HepG2 (cell line): ENCODE results near the gene ZNF506. TPM values are rescaled to one million over a fixed set of nuclear protein-coding genes. Genes with fewer than 3 reads are reported as not detected.
A peak's percentile ranks its signal among the peaks of the same experiment; 100 is the strongest.

Source experiments
- ASH2L ChIP-seq: fragments of 300-600, 200-600 bp; sonication (generic); IDR thresholded peaks from 2 replicates; pipeline ENCODE4 v1.7.0; 2017; ENCODE audit warnings: low read depth, mild to moderate bottlenecking, moderate library complexity, mixed read lengths, low read length; ENCODE audit not compliant: insufficient read length
- ATF1 ChIP-seq: IDR thresholded peaks from 2 replicates; pipeline ENCODE4 v1.6.1; 2016; ENCODE audit warnings: mild to moderate bottlenecking, control low read depth
- E2F1 ChIP-seq: sonication (generic); formaldehyde crosslinking; IDR thresholded peaks from 2 replicates; pipeline ENCODE4 v1.5.0; 2020; ENCODE audit warnings: missing genetic modification reagents
- ELF1 ChIP-seq: sonication (generic); formaldehyde crosslinking; IDR thresholded peaks from 2 replicates; pipeline ENCODE4 v1.4.0; 2020; ENCODE audit warnings: missing genetic modification reagents
- GATAD1 ChIP-seq: IDR thresholded peaks from 2 replicates; pipeline ENCODE4 v1.6.1; 2016; ENCODE audit warnings: missing genetic modification reagents, missing compliant biosample characterization
- HDAC6 ChIP-seq: fragments of 200-600 bp; sonication (generic); IDR thresholded peaks from 2 replicates; pipeline ENCODE4 v1.7.0; 2017; ENCODE audit warnings: mild to moderate bottlenecking, antibody characterized with exemption, low read length, low read depth
- HNF4A ChIP-seq: sonication (generic); formaldehyde crosslinking; IDR thresholded peaks from 2 replicates; pipeline ENCODE4 v1.4.0; 2020; ENCODE audit warnings: missing genetic modification reagents
- IRF1 ChIP-seq: sonication (generic); formaldehyde crosslinking; IDR thresholded peaks from 2 replicates; pipeline ENCODE4 v1.4.0; 2020; ENCODE audit warnings: low read depth, mild to moderate bottlenecking, missing genetic modification reagents
- JUN ChIP-seq: sonication (generic); formaldehyde crosslinking; IDR thresholded peaks from 2 replicates; pipeline ENCODE4 v1.4.0; 2020; ENCODE audit warnings: mild to moderate bottlenecking, missing genetic modification reagents
- KDM4B ChIP-seq: sonication (generic); formaldehyde crosslinking; IDR thresholded peaks from 2 replicates; pipeline ENCODE4 v1.4.0; 2020; ENCODE audit warnings: missing genetic modification reagents
- KLF9 ChIP-seq: IDR thresholded peaks from 2 replicates; pipeline ENCODE4 v1.6.1; 2016; ENCODE audit warnings: low read depth
- MAZ ChIP-seq, 2 experiments: sonication (generic) in 1 of 2; formaldehyde crosslinking in 1 of 2; IDR thresholded peaks; 2 replicates each; pipeline versions ENCODE4 v1.5.0 to v1.6.1; 2012 to 2020; ENCODE audit warnings: low read depth in 2 of 2, mild to moderate bottlenecking in 2 of 2, borderline replicate concordance in 1 of 2, improper control_type of control experiment in 1 of 2, low read length in 1 of 2, missing genetic modification reagents in 1 of 2, moderate library complexity in 1 of 2
- ONECUT2 ChIP-seq: sonication (generic); formaldehyde crosslinking; IDR thresholded peaks from 2 replicates; pipeline ENCODE4 v1.4.0; 2020; ENCODE audit warnings: missing genetic modification reagents
- RCOR2 ChIP-seq: IDR thresholded peaks from 2 replicates; pipeline ENCODE4 v1.6.1; 2016; ENCODE audit warnings: missing biosample characterization, missing genetic modification reagents
- SRSF4 ChIP-seq: fragments of 200-400 bp; formaldehyde crosslinking; IDR thresholded peaks from one replicate; pipeline ENCODE4 v1.6.1; 2018; ENCODE audit warnings: mild to moderate bottlenecking, low read depth, low read length, moderate library complexity; ENCODE audit not compliant: poor library complexity, severe bottlenecking
- SUZ12 ChIP-seq: fragments of 150-350 bp; IDR thresholded peaks from 2 replicates; pipeline ENCODE4 v1.6.1; 2014; ENCODE audit warnings: low read depth, low read length
- YEATS4 ChIP-seq: sonication (generic); formaldehyde crosslinking; IDR thresholded peaks from 2 replicates; pipeline ENCODE4 v1.4.0; 2020; ENCODE audit warnings: missing genetic modification reagents, borderline replicate concordance
- ZMAT5 ChIP-seq: sonication (generic); formaldehyde crosslinking; IDR thresholded peaks from 2 replicates; pipeline ENCODE4 v1.5.0; 2020; ENCODE audit warnings: mild to moderate bottlenecking, low read depth, missing genetic modification reagents, borderline replicate concordance
- ZNF414 ChIP-seq: sonication (generic); formaldehyde crosslinking; IDR thresholded peaks from 2 replicates; pipeline ENCODE4 v1.5.0; 2020; ENCODE audit warnings: missing genetic modification reagents
- ZNF431 ChIP-seq: sonication (generic); formaldehyde crosslinking; IDR thresholded peaks from 2 replicates; pipeline ENCODE4 v1.9.0; 2022; ENCODE audit warnings: missing genetic modification reagents, low read depth, mild to moderate bottlenecking, borderline replicate concordance
- ZNF468 ChIP-seq: sonication (generic); formaldehyde crosslinking; IDR thresholded peaks from 2 replicates; pipeline ENCODE4 v1.8.0; 2022; ENCODE audit warnings: mild to moderate bottlenecking, moderate library complexity, missing genetic modification reagents
- ZNF615 ChIP-seq: sonication (generic); formaldehyde crosslinking; IDR thresholded peaks from 2 replicates; pipeline ENCODE4 v1.5.0; 2020; ENCODE audit warnings: mild to moderate bottlenecking, missing genetic modification reagents, borderline replicate concordance
- ZNF761 ChIP-seq: sonication (generic); formaldehyde crosslinking; conservative IDR thresholded peaks from 2 replicates; pipeline ENCODE4 v1.4.0; 2020; ENCODE audit warnings: mild to moderate bottlenecking, missing genetic modification reagents
- ZNF777 ChIP-seq: sonication (generic); formaldehyde crosslinking; IDR thresholded peaks from 2 replicates; pipeline ENCODE4 v1.4.0; 2020; ENCODE audit warnings: missing genetic modification reagents
- polyA plus RNA-seq, 8 experiments: library from polyadenylated mRNA; depleted of rRNA in 3 of 8; stranded (reverse) in 7 of 8; unstranded in 1 of 8; fragments of >200 nt; fragmentation: Illumina TruSeq in 4 of 8; extraction: Trizol in 4 of 8; gene quantifications; 2 replicates each; pipeline versions ENCODE4 v1.2.1 to v1.2.3, GENCODE V29; 2011 to 2016; ENCODE audit warnings: low read depth in 4 of 8, missing spikeins in 1 of 8, mixed read lengths in 1 of 8; ENCODE audit not compliant: insufficient read depth in 1 of 8
- total RNA-seq, 5 experiments: library from RNA; depleted of rRNA; stranded (reverse); fragments of >200 nt; fragmentation: Illumina TruSeq; extraction: Trizol; gene quantifications; 2 replicates each; pipeline ENCODE4 v1.2.3, GENCODE V29; 2016; ENCODE audit warnings: low read depth in 1 of 5

Gene ZNF506
- total and polyA plus RNA-seq, 2 of the 13 experiments (the other 11 are each of a cell fraction or from before 2014, with no cell fraction given), result not detected

GRCh38 chr19:19865750-19866610, 44.4 kb upstream of the ZNF506 start, which contains the start of gene ZNF253 (continued):
- TF ChIP-seq ATF1 (CRISPR knock-in tag), result no peak
- no peak for TF ChIP-seq ONECUT2 (CRISPR knock-in tag)
- TF ChIP-seq ZNF761 (CRISPR knock-in tag), result peak; percentile 34; the same call in 1 of the 2 replicates
- peak; percentile 62; the same call in 1 of the 2 replicates for TF ChIP-seq YEATS4 (CRISPR knock-in tag)
- no peak for TF ChIP-seq ZNF431 (CRISPR knock-in tag)
- TF ChIP-seq IRF1 (CRISPR knock-in tag), result 0 out of 2 replicates have a peak, but pooled peaks have one; percentile 57
- TF ChIP-seq ZMAT5 (CRISPR knock-in tag), result no peak
- TF ChIP-seq RCOR2, result no peak
- TF ChIP-seq MAZ (IDR thresholded peaks at IDR 0.05; ENCODE audit: borderline replicate concordance, low read depth, low read length), result no peak; the same call in 1 of the 2 replicates
- no peak; the same call in 1 of the 2 replicates for TF ChIP-seq MAZ (CRISPR knock-in tag; IDR thresholded peaks at IDR 0.05; ENCODE audit: low read depth)
- TF ChIP-seq KLF9 (CRISPR knock-in tag), result no peak
- no peak; the same call in 1 of the 2 replicates for TF ChIP-seq ELF1
- no peak for TF ChIP-seq SUZ12
- TF ChIP-seq JUN (CRISPR knock-in tag), result peak; percentile 35; the same call in 1 of the 2 replicates
- TF ChIP-seq ZNF414 (CRISPR knock-in tag), result no peak
- no peak; the same call in 1 of the 2 replicates for TF ChIP-seq ZNF777 (CRISPR knock-in tag)
- no peak for TF ChIP-seq HDAC6
- TF ChIP-seq HNF4A, result no peak
- 0 out of 2 replicates have a peak, but pooled peaks have one; percentile 18 for TF ChIP-seq E2F1
- peak; percentile 80 for TF ChIP-seq ASH2L
- no peak for TF ChIP-seq ZNF468 (CRISPR knock-in tag)
- peak; percentile 16; the same call in 1 of the 2 replicates for TF ChIP-seq ZNF615 (CRISPR knock-in tag)
- TF ChIP-seq GATAD1 (CRISPR knock-in tag), result no peak; the same call in 1 of the 2 replicates
- no peak for TF ChIP-seq SRSF4
- TF ChIP-seq KDM4B (CRISPR knock-in tag), result no peak
